LHCN-M2 (cell line): ENCODE measurements around the gene MED6. TPM values are rescaled to one million over a fixed set of nuclear protein-coding genes. Genes with fewer than 3 reads are reported as not detected.

ENCODE experiments used
- DNase-seq: peaks from one replicate; pipeline ENCODE4 v3.0.0-alpha.2; 2012; ENCODE audit warnings: low read depth
- total RNA-seq: library from RNA; depleted of rRNA; stranded (reverse); fragments of >200 nt; gene quantifications from 2 replicates; pipeline ENCODE4 v1.2.3, GENCODE V29; 2014; rRNA removed

MED6 gene
- total RNA-seq, 1 experiment from 2014 or later = 25.4 TPM

- no peak for DNase-seq
Observed at GRCh38 chr14:70599345-70599744, 1.1 kb downstream of the MED6 start.

GRCh38 chr14:70597731-70598130 is 2.7 kb downstream of the MED6 start:
- DNase-seq = no peak

GRCh38 chr14:70595443-70596185 is 4.8 kb downstream of the MED6 start:
- peak; percentile 11 for DNase-seq

DNA sequence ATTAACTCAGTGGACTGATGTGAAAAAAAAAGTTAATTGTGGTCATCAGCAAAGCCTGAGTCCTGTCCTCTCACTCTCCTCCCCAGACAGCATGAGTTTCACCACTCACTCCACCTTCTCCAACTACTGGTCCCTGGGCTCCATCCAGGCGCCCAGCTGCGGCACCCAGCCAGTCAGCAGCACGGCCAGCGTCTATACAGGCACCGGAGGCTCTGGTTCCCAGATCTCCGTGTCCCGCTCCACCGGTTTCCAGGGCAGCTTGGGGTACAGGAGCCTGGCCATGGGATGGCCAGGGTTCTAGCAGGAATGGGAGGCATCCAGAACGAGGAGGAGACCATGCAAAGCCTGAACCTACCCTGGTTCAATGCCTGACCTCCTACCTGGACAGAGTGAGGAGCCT is 6.0 kb downstream of the MED6 start:
- DNase-seq = no peak

- DNase-seq = no peak
Observed at GRCh38 chr14:70585231-70585630, 15.2 kb downstream of the MED6 start.

- DNase-seq = no peak
Observed at GRCh38 chr14:70576891-70577290, 23.6 kb downstream of the MED6 start.

DNA sequence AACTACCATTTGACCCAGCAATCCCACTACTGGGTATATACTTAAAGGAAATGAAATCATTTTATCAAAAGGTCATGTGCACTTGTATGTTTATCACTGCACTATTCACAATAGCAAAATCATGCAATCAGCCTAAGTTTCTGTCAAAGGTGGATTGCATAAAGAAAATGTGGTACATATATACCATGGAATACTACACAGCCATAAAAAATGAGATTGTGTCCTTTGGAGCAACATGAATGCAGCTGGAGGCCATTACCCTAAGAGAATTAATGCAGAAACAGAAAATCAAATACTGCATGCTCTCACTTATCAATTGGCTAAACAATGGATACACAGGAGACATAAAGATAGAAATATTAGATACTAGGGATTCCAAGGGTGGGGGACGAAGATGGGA is 27.4 kb downstream of the MED6 start:
- DNase-seq = no peak

- DNase-seq = no peak
Observed at GRCh38 chr14:70571139-70571538, 29.3 kb downstream of the MED6 start.

DNA sequence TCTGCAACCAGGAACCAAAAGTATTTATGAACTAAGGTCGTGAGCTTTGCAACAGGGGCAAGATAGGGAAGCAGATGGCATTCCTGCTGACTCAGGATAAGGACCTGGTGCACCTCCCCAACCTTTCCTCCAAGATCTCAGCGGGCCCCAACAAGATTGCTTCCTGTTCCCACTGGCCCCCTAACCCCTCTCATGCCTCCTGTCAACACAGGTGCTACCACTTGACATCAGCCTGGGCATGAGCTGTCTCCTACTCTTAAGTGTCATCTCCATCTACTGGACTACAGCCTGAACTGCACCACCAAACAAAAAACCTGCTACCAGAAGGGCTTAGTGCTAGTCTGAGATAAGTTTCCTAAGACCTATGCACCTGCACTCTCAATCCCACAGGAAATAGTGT is 32.7 kb downstream of the MED6 start:
- peak; percentile 35 for DNase-seq

- peak; percentile 38 for DNase-seq
Observed at GRCh38 chr14:70563869-70564268, 36.6 kb downstream of the MED6 start.

GRCh38 chr14:70563417-70563816 is 37.0 kb downstream of the MED6 start:
- DNase-seq = no peak

GRCh38 chr14:70558356-70558755 is 42.1 kb downstream of the MED6 start:
- DNase-seq = no peak

GRCh38 chr14:70555890-70556289 is 44.6 kb downstream of the MED6 start:
- no peak for DNase-seq

GRCh38 chr14:70538087-70538486 is 62.4 kb downstream of the MED6 start:
- DNase-seq = no peak

DNA sequence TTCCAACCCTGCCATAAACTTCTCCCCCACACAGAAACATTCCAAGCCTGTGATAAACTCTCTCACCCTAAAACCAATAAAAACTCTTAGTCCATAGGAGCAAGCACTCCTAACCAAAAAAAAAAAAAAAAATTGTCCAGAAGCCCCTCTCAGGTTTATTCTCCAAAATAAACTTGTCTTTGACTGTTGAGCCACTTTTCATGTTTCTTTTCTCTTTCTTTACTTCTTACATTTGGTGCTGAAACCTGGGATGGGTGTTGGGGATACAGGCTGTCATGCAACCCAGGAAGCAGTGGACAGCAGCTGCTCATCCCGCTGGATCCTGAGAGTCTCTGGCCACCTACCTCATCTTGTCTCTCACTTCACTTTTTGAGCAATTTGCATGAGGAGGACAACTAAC is 63.6 kb downstream of the MED6 start:
- no peak for DNase-seq

DNA sequence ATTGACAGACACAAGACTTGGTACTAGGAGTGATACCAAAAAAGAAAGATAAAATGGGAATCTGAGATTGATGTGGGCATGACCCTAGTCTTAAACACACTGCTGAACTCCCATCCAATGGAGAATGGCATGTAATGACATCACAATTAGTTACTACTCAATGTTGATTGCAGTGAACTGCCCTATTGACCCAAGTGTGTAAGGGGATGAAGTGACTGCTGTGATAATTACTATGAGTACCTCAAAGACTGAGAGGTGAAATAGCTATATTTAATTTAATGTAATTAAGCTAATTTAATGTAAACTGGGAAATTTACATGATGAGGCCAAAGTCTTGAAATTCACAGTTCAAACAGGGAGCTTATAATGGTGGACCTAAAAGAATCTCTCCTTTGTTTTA is 65.6 kb downstream of the MED6 start, which contains the start of gene ADAM20:
ADAM20 (minus strand) TSS at position 101 of the 400 bp plus-strand sequence. CDS start 10,247 bp downstream, outside the sequence.
- no peak for DNase-seq

Other genes with a start within 250 kb of the MED6 start
- gene COX16, start 241.0 kb downstream of the MED6 start, total RNA-seq = 45.5 and 63.7 TPM in 2 replicates
- gene SYNJ2BP, start 183.6 kb downstream of the MED6 start, total RNA-seq = 20.5 and 25.1 TPM in 2 replicates
- 1.3 and 1.7 TPM in 2 replicates for gene ADAM21, start 148.5 kb downstream of the MED6 start, total RNA-seq
- 0.19 and 0.34 TPM in 2 replicates for gene ADAM20, start 65.7 kb downstream of the MED6 start, total RNA-seq
- gene TTC9, start 41.3 kb upstream of the MED6 start, total RNA-seq = 5.1 and 5.6 TPM in 2 replicates
- gene MAP3K9, start 208.9 kb upstream of the MED6 start, total RNA-seq = 0.38 and 0.75 TPM in 2 replicates